HEK293T (cell line): ENCODE measurements around the gene TAAR2.

Experiments
- ARNT ChIP-seq: fragments of 450-650 bp; IDR thresholded peaks from 2 replicates; pipeline ENCODE4 v1.6.1; 2017; ENCODE audit warnings: mild to moderate bottlenecking
- BHLHE40 ChIP-seq: fragments of 450-650 bp; IDR thresholded peaks from 2 replicates; pipeline ENCODE4 v1.6.1; 2016; ENCODE audit warnings: mild to moderate bottlenecking, moderate library complexity, borderline replicate concordance
- CTBP1 ChIP-seq: fragments of 450-650 bp; IDR thresholded peaks from 2 replicates; pipeline ENCODE4 v1.6.1; 2016; ENCODE audit warnings: borderline replicate concordance
- ELF4 ChIP-seq: fragments of 450-650 bp; IDR thresholded peaks from 2 replicates; pipeline ENCODE4 v1.6.1; 2017; ENCODE audit warnings: antibody characterized with exemption
- FOXA1 ChIP-seq: fragments of 450-650 bp; IDR thresholded peaks from 2 replicates; pipeline ENCODE4 v1.6.1; 2016; ENCODE audit warnings: mild to moderate bottlenecking
- FOXK2 ChIP-seq: fragments of 450-650 bp; IDR thresholded peaks from 2 replicates; pipeline ENCODE4 v1.6.1; 2016; ENCODE audit warnings: mild to moderate bottlenecking
- FOXM1 ChIP-seq: fragments of 450-650 bp; IDR thresholded peaks from 2 replicates; pipeline ENCODE4 v1.6.1; 2017; ENCODE audit warnings: mild to moderate bottlenecking, borderline replicate concordance
- HDGF ChIP-seq: fragments of 450-650 bp; IDR thresholded peaks from 2 replicates; pipeline ENCODE4 v1.6.1; 2017; ENCODE audit warnings: antibody characterized with exemption, borderline replicate concordance
- L3MBTL2 ChIP-seq: fragments of 450-650 bp; conservative IDR thresholded peaks from 2 replicates; pipeline ENCODE4 v1.6.1; 2016; ENCODE audit warnings: mild to moderate bottlenecking
- LEF1 ChIP-seq: fragments of 450-650 bp; IDR thresholded peaks from 2 replicates; pipeline ENCODE4 v1.6.1; 2017; ENCODE audit warnings: mild to moderate bottlenecking, borderline replicate concordance
- SP1 ChIP-seq: fragments of 450-650 bp; IDR thresholded peaks from 2 replicates; pipeline ENCODE4 v1.6.1; 2017
- SUZ12 ChIP-seq: fragments of 450-650 bp; IDR thresholded peaks from 2 replicates; pipeline ENCODE4 v1.6.1; 2016; ENCODE audit warnings: mild to moderate bottlenecking
- TARDBP ChIP-seq: fragments of 450-650 bp; IDR thresholded peaks from 2 replicates; pipeline ENCODE4 v1.6.1; 2016
- TF ChIP-seq, protein P1 (sequence below): fragments of 450-650 bp; IDR thresholded peaks from 2 replicates; pipeline ENCODE4 v1.6.1; 2016

DNA sequence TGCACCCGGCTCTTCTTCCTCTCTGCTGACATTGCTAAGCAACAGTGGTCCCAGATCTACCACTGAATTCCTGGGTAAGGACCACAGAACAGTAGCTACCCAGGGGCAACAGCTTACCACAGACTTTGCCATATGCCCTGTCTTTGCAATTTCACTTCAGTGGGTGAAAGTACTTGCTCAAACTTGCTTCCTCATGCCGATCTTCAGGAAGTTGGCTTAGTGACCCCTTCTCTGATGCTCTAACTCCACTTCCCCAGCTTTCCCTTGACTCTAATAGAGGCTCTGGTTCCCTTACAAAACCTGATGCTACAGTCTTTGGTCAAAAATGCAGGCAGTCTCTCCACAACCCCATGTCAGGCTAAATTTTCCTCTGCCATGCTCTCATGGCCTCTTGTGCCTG lies 31.2 kb downstream of the TAAR2 start:
- TF ChIP-seq L3MBTL2 (no peak), BHLHE40 (no peak), ARNT (no peak), SP1 (no peak), FOXK2 (no peak), FOXM1 (no peak), CTBP1 (no peak), SUZ12 (no peak), TARDBP (no peak), FOXA1 (no peak), HDGF (no peak), LEF1 (no peak), ELF4 (no peak)
- TF ChIP-seq, protein P1, sequence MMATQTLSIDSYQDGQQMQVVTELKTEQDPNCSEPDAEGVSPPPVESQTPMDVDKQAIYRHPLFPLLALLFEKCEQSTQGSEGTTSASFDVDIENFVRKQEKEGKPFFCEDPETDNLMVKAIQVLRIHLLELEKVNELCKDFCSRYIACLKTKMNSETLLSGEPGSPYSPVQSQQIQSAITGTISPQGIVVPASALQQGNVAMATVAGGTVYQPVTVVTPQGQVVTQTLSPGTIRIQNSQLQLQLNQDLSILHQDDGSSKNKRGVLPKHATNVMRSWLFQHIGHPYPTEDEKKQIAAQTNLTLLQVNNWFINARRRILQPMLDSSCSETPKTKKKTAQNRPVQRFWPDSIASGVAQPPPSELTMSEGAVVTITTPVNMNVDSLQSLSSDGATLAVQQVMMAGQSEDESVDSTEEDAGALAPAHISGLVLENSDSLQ = no peak
